K562 (cell line): ENCODE results near the gene LCNL1. TPM values are rescaled to one million over a fixed set of nuclear protein-coding genes. Genes with fewer than 3 reads are reported as not detected.
A peak's percentile ranks its signal among the peaks of the same experiment; 100 is the strongest.

Source experiments
- CBX8 ChIP-seq: fragments of 200-600 bp; sonication (generic); IDR thresholded peaks from 2 replicates; pipeline ENCODE4 v1.6.1; 2012; ENCODE audit warnings: borderline replicate concordance, mixed run types, low read depth, mild to moderate bottlenecking, moderate library complexity, mixed read lengths, low read length, control low read depth, inconsistent platforms; ENCODE audit not compliant: poor library complexity, severe bottlenecking; ENCODE audit errors: extremely low read depth
- GABPB2 ChIP-seq: fragments of 250-450 bp; sonication (Bioruptor Pico); conservative IDR thresholded peaks from 2 replicates; pipeline ENCODE4 v1.5.1; 2021; ENCODE audit warnings: mild to moderate bottlenecking
- HMG20B ChIP-seq: fragments of 250-450 bp; sonication (Bioruptor Pico); IDR thresholded peaks from 2 replicates; pipeline ENCODE4 v1.5.0; 2021; ENCODE audit warnings: mild to moderate bottlenecking
- KAT2B ChIP-seq: IDR thresholded peaks from one replicate; pipeline ENCODE4 v1.6.1; 2012; ENCODE audit warnings: low read depth, mild to moderate bottlenecking, control low read depth, inconsistent platforms, low read length, moderate library complexity
- L3MBTL2 ChIP-seq: fragments of 450-650 bp; IDR thresholded peaks from 2 replicates; pipeline ENCODE4 v1.6.1; 2016; ENCODE audit warnings: mild to moderate bottlenecking, moderate library complexity
- MAZ ChIP-seq, 2 experiments: fragments of 450-650 bp in 1 of 2; sonication (generic) in 1 of 2; formaldehyde crosslinking; IDR thresholded peaks in 1 of 2; conservative IDR thresholded peaks in 1 of 2; 2 replicates each; pipeline versions ENCODE4 v1.4.0 to v1.5.0; 2020; ENCODE audit warnings: mild to moderate bottlenecking in 1 of 2, missing genetic modification reagents in 1 of 2
- MCM7 ChIP-seq, 2 experiments: fragments of 450-650 bp; IDR thresholded peaks; 2 replicates each; pipeline ENCODE4 v1.6.1; 2016 to 2018
- RUNX1 ChIP-seq: sonication (generic); IDR thresholded peaks from 2 replicates; pipeline ENCODE4 v1.6.1; 2016; ENCODE audit warnings: antibody characterized with exemption, low read depth
- STAG1 ChIP-seq: sonication (generic); formaldehyde crosslinking; IDR thresholded peaks from 2 replicates; pipeline ENCODE4 v1.5.0; 2020; ENCODE audit warnings: missing genetic modification reagents, borderline replicate concordance
- STAT5A ChIP-seq: IDR thresholded peaks from 2 replicates; pipeline ENCODE4 v1.6.1; 2012; ENCODE audit warnings: low read length, inconsistent platforms, borderline replicate concordance
- TAF1 ChIP-seq: IDR thresholded peaks from 2 replicates; pipeline ENCODE4 v1.6.1; 2011; ENCODE audit warnings: mild to moderate bottlenecking, low read length, moderate library complexity; ENCODE audit not compliant: insufficient read depth, control insufficient read depth, severe bottlenecking; ENCODE audit errors: extremely low read depth
- TEAD2 ChIP-seq: fragments of 450-650 bp; IDR thresholded peaks from 2 replicates; pipeline ENCODE4 v1.6.1; 2016; ENCODE audit warnings: missing genetic modification characterization, control low read depth, missing compliant biosample characterization
- THAP7 ChIP-seq: fragments of 250-450 bp; sonication (Bioruptor Pico); IDR thresholded peaks from 2 replicates; pipeline ENCODE4 v1.5.0; 2021
- ZBTB33 ChIP-seq: sonication (generic); formaldehyde crosslinking; IDR thresholded peaks from 2 replicates; pipeline ENCODE4 v1.8.1; 2023; ENCODE audit warnings: mild to moderate bottlenecking, missing genetic modification reagents
- ZFX ChIP-seq: sonication (generic); formaldehyde crosslinking; IDR thresholded peaks from 2 replicates; pipeline ENCODE4 v1.8.0; 2022; ENCODE audit warnings: mild to moderate bottlenecking, missing genetic modification reagents, moderate library complexity
- ZNF609 ChIP-seq: sonication (generic); formaldehyde crosslinking; IDR thresholded peaks from 2 replicates; pipeline ENCODE4 v1.8.1; 2023; ENCODE audit warnings: missing genetic modification reagents, mild to moderate bottlenecking, borderline replicate concordance
- ZNF655 ChIP-seq: fragments of 250-450 bp; sonication (Bioruptor Pico); IDR thresholded peaks from 2 replicates; pipeline ENCODE4 v1.5.0; 2021
- ZNF79 ChIP-seq: fragments of 250-450 bp; sonication (Bioruptor Pico); IDR thresholded peaks from 2 replicates; pipeline ENCODE4 v1.4.0; 2020; ENCODE audit warnings: low read depth, mild to moderate bottlenecking, moderate library complexity
- polyA plus RNA-seq, 8 experiments: library from polyadenylated mRNA; depleted of rRNA in 4 of 8; stranded (reverse) in 5 of 8; unstranded in 3 of 8; fragments of >200 nt; fragmentation: Nextera tagmentation in 2 of 8; fragmentation: Illumina TruSeq in 1 of 8; extraction: Ambion mirVana in 2 of 8; extraction: Trizol in 1 of 8; gene quantifications; 2 replicates each; pipeline versions ENCODE4 v1.2.1 to v1.2.3, GENCODE V29; 2011 to 2014; ENCODE audit warnings: inconsistent platforms in 1 of 8, missing spikeins in 1 of 8
- total RNA-seq, 7 experiments: library from RNA; depleted of rRNA in 6 of 7; stranded (reverse); fragments of >200 nt in 6 of 7; fragmentation: Illumina TruSeq in 2 of 7; extraction: Trizol in 2 of 7; gene quantifications; 2 replicates each; pipeline versions ENCODE4 v1.2.1 to v1.2.3, GENCODE V29; 2011 to 2021; ENCODE audit warnings: low replicate concordance in 1 of 7

Gene LCNL1
- total and polyA plus RNA-seq, 9 of the 15 experiments (the other 6 are each of a cell fraction or from before 2014, with no cell fraction given) = 0.04 to 0.16 (median 0.04) TPM; not detected in 4

- no peak for TF ChIP-seq CBX8
- no peak for TF ChIP-seq GABPB2 (CRISPR knock-in tag)
- TF ChIP-seq HMG20B (CRISPR knock-in tag) = no peak
- TF ChIP-seq TAF1 = no peak
- TF ChIP-seq ZNF79 (CRISPR knock-in tag) = no peak
- TF ChIP-seq L3MBTL2 = peak; percentile 46
- TF ChIP-seq ZFX (CRISPR knock-in tag) = no peak; the same call in 1 of the 2 replicates
- no peak for TF ChIP-seq ZBTB33 (CRISPR knock-in tag)
- no peak for TF ChIP-seq ZNF655 (CRISPR knock-in tag)
- TF ChIP-seq KAT2B = no peak
- TF ChIP-seq MCM7 (IDR thresholded peaks at IDR 0.05) = no peak
- peak in 1 of 2 experiments; percentile 26; a peak in 1 of 4 replicates for TF ChIP-seq MAZ (CRISPR knock-in tag; conservative IDR thresholded peaks at IDR 0.05 in 1 of 2, IDR thresholded peaks at IDR 0.05 in 1 of 2)
- TF ChIP-seq TEAD2 (tag) = no peak
- no peak for TF ChIP-seq RUNX1
- no peak for TF ChIP-seq THAP7 (CRISPR knock-in tag)
- TF ChIP-seq ZNF609 = no peak
- no peak for TF ChIP-seq STAG1
- TF ChIP-seq STAT5A = no peak
These were observed 44.8 kb downstream of the LCNL1 start, which contains the start of gene ABCA2 (continued) for GRCh38 chr9:137027369-137028262.
